HepG2 (cell line): ENCODE measurements around the gene ASTN1.

Source experiments
- EP300 ChIP-seq, 3 experiments: sonication (generic) in 1 of 3; formaldehyde crosslinking in 1 of 3; IDR thresholded peaks; 2 replicates each; pipeline versions ENCODE4 v1.5.1 to v1.6.1; 2011 to 2020; ENCODE audit warnings: low read depth in 2 of 3, low read length in 2 of 3, borderline replicate concordance in 1 of 3, improper control_type of control experiment in 1 of 3, mild to moderate bottlenecking in 1 of 3, missing genetic modification reagents in 1 of 3, moderate library complexity in 1 of 3
- NFIC ChIP-seq: IDR thresholded peaks from 2 replicates; pipeline ENCODE4 v1.6.1; 2012; ENCODE audit warnings: mild to moderate bottlenecking, low read length, inconsistent platforms
- NR2C2 ChIP-seq: sonication (generic); formaldehyde crosslinking; IDR thresholded peaks from 2 replicates; pipeline ENCODE4 v1.4.0; 2020; ENCODE audit warnings: missing genetic modification reagents, mild to moderate bottlenecking, moderate library complexity, borderline replicate concordance
- TAF1 ChIP-seq: sonication (generic); formaldehyde crosslinking; IDR thresholded peaks from 2 replicates; pipeline ENCODE4 v1.4.0; 2020; ENCODE audit warnings: missing genetic modification reagents
- TF ChIP-seq, protein P1 (sequence below), 2 experiments: IDR thresholded peaks; 2 replicates each; pipeline ENCODE4 v1.6.1; 2011 to 2012; ENCODE audit warnings: low read length in 2 of 2, borderline replicate concordance in 1 of 2, low read depth in 1 of 2, mild to moderate bottlenecking in 1 of 2, moderate library complexity in 1 of 2

DNA sequence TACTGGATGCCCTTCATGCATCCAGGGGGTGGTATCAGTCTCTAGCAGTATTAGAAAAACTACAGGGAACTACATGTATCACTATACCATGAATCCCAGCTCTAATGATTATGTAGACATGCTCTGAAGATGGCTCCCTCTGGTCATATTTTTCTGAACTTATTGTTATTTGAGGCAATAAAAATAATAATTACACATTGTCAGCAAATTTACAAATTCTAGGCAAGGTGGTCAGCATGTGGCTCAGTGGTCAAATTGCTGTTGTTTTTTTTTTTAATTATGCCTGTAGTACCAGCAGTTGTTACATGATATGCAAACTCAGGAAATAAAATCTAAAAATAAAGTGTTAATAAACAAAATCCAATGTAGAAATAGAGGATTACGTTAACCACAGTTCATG is 22.5 kb downstream of the ASTN1 start:
- TF ChIP-seq EP300 (IDR thresholded peaks at IDR 0.05; ENCODE audit: low read depth in 2 of 2, low read length in 2 of 2) (no peak), EP300 (CRISPR knock-in tag; IDR thresholded peaks at IDR 0.05; ENCODE audit: borderline replicate concordance) (no peak), TAF1 (CRISPR knock-in tag) (no peak), NFIC (no peak), NR2C2 (CRISPR knock-in tag) (no peak)
- TF ChIP-seq, protein P1, sequence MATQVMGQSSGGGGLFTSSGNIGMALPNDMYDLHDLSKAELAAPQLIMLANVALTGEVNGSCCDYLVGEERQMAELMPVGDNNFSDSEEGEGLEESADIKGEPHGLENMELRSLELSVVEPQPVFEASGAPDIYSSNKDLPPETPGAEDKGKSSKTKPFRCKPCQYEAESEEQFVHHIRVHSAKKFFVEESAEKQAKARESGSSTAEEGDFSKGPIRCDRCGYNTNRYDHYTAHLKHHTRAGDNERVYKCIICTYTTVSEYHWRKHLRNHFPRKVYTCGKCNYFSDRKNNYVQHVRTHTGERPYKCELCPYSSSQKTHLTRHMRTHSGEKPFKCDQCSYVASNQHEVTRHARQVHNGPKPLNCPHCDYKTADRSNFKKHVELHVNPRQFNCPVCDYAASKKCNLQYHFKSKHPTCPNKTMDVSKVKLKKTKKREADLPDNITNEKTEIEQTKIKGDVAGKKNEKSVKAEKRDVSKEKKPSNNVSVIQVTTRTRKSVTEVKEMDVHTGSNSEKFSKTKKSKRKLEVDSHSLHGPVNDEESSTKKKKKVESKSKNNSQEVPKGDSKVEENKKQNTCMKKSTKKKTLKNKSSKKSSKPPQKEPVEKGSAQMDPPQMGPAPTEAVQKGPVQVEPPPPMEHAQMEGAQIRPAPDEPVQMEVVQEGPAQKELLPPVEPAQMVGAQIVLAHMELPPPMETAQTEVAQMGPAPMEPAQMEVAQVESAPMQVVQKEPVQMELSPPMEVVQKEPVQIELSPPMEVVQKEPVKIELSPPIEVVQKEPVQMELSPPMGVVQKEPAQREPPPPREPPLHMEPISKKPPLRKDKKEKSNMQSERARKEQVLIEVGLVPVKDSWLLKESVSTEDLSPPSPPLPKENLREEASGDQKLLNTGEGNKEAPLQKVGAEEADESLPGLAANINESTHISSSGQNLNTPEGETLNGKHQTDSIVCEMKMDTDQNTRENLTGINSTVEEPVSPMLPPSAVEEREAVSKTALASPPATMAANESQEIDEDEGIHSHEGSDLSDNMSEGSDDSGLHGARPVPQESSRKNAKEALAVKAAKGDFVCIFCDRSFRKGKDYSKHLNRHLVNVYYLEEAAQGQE (IDR thresholded peaks at IDR 0.05; ENCODE audit: borderline replicate concordance in 1 of 2, low read depth in 1 of 2, low read length in 2 of 2): no peak
